ENCODE data around the gene LSAMP. TPM values are rescaled to one million over a fixed set of nuclear protein-coding genes. Genes with fewer than 3 reads are reported as not detected.

The LSAMP gene
- total RNA-seq, 1 donor from 2014 or later, result 16.4 TPM

DNA sequence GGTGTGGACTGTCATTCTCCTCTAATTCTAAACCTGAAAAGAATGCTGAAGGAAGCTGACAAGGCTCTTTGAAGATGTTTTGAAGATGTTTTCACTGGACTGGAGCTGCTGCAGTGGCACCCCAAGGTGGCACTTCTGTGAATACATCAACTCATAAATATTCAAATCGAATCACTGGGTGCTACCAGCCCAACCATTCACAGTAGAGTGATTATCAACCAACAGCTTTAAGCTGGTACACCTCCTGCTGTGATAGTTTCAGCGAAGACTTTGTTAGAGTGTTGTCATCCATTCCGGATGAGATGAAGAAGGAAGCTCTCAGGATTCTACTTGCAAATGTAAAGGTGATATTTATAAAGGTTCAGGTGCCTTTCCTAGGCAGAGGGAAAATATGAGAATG, 106.6 kb downstream of the LSAMP start:
- no peak overlapping the region for H3K4me3 Mint-ChIP-seq (ENCODE audit: unreplicated experiment)
- no peak for TF ChIP-seq CTCF (IDR thresholded peaks at IDR 0.05; ENCODE audit: insufficient read depth, low read depth, low read length)
- no peak for TF ChIP-seq EZH2 (IDR thresholded peaks at IDR 0.05; ENCODE audit: insufficient read depth, low read length)
- DNase-seq (ENCODE audit: low read depth), result no peak
- H3K36me3 ChIP-seq (ENCODE audit: insufficient read depth, low read length), result no peaks in the 10 kb centered on the region
- no peak overlapping the region for H2AFZ ChIP-seq (ENCODE audit: low read depth, low read length)
- H3K9me3 ChIP-seq (ENCODE audit: insufficient read depth, low read depth, low read length), result no peaks in the 10 kb centered on the region
- H3K4me1 ChIP-seq (ENCODE audit: insufficient read depth, low read length), result no peaks in the 10 kb centered on the region
- no peaks in the 10 kb centered on the region for H3K36me3 Mint-ChIP-seq (ENCODE audit: low read depth, unreplicated experiment)
- no peak overlapping the region for H3K9ac ChIP-seq (ENCODE audit: low read length)
- H3K4me1 Mint-ChIP-seq (ENCODE audit: low read depth, unreplicated experiment), result peaks cover 13% of the 10 kb centered on the region
- H3K27ac Mint-ChIP-seq (ENCODE audit: unreplicated experiment), result no peak overlapping the region
- H3K4me2 ChIP-seq (ENCODE audit: low read length), result no peak overlapping the region
- no peaks in the 10 kb centered on the region for H3K9me3 Mint-ChIP-seq (ENCODE audit: unreplicated experiment)
- no peak for FAIRE-seq
- no peak overlapping the region for H3K4me3 ChIP-seq (ENCODE audit: insufficient read depth, low read depth, low read length)
- H3K27ac ChIP-seq (ENCODE audit: low read depth, low read length), result no peak overlapping the region
- no peaks in the 10 kb centered on the region for H3K27me3 Mint-ChIP-seq (ENCODE audit: low read depth, unreplicated experiment)
- H3K27me3 ChIP-seq (ENCODE audit: insufficient read depth, low read length), result no peaks in the 10 kb centered on the region
- H3K79me2 ChIP-seq (ENCODE audit: insufficient read depth, low read length), result no peaks in the 10 kb centered on the region
- H4K20me1 ChIP-seq (ENCODE audit: insufficient read depth, low read length), result no peaks in the 10 kb centered on the region

DNA sequence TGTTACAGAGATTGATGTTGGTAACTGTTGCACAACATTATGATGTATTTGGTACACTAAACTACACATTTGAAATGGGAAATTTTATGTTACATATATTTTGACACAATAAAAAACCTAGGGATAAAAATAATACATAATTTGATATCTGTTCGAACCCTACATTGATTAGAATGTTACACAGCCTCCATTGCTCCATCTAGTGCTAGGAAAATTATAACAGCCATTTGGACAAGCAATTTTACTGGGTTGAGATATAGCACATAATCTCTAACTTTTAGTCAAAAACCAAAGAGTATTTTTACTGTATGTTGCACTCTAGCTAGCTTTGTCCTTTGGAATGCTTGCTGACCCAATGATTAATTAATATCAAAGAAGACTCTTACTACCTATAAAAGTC, 108.1 kb downstream of the LSAMP start:
- Histone ChIP-seq H3K27ac (ENCODE audit: low read depth, low read length) (no peak overlapping the region), H2AFZ (ENCODE audit: low read depth, low read length) (no peak overlapping the region), H3K79me2 (ENCODE audit: insufficient read depth, low read length) (no peaks in the 10 kb centered on the region), H3K4me1 (ENCODE audit: insufficient read depth, low read length) (no peaks in the 10 kb centered on the region), H3K9me3 (ENCODE audit: insufficient read depth, low read depth, low read length) (no peaks in the 10 kb centered on the region), H3K4me2 (ENCODE audit: low read length) (no peak overlapping the region), H3K9ac (ENCODE audit: low read length) (no peak overlapping the region), H4K20me1 (ENCODE audit: insufficient read depth, low read length) (no peaks in the 10 kb centered on the region), H3K27me3 (ENCODE audit: insufficient read depth, low read length) (no peaks in the 10 kb centered on the region), H3K4me3 (ENCODE audit: insufficient read depth, low read depth, low read length) (no peak overlapping the region), H3K36me3 (ENCODE audit: insufficient read depth, low read length) (no peaks in the 10 kb centered on the region)
- no peaks in the 10 kb centered on the region for H3K27me3 Mint-ChIP-seq (ENCODE audit: low read depth, unreplicated experiment)
- H3K27ac Mint-ChIP-seq (ENCODE audit: unreplicated experiment), result no peak overlapping the region
- FAIRE-seq, result no peak
- no peak for TF ChIP-seq EZH2 (IDR thresholded peaks at IDR 0.05; ENCODE audit: insufficient read depth, low read length)
- TF ChIP-seq CTCF (IDR thresholded peaks at IDR 0.05; ENCODE audit: insufficient read depth, low read depth, low read length), result peak; percentile 11
- H3K9me3 Mint-ChIP-seq (ENCODE audit: unreplicated experiment), result no peaks in the 10 kb centered on the region
- peaks cover 13% of the 10 kb centered on the region for H3K4me1 Mint-ChIP-seq (ENCODE audit: low read depth, unreplicated experiment)
- H3K4me3 Mint-ChIP-seq (ENCODE audit: unreplicated experiment), result no peak overlapping the region
- H3K36me3 Mint-ChIP-seq (ENCODE audit: low read depth, unreplicated experiment), result no peaks in the 10 kb centered on the region
- no peak for DNase-seq (ENCODE audit: low read depth)

DNA sequence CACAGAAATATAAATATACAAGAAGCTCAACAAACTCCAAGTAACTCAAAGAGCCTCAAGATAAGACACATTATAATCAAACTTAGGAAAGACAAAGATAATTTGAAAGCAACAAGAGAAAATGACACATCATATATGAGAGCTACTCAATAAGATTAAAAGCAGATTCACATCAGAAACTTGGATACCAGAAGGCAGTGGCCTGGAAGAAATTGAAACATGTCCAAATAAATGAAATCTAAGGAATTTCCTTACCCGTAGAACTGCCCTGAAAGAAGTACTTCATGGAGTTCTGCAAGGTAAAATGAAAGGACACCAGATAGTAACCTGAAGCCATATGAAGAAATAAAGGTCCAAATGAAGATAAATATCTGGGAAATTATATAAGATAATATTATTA, 113.9 kb downstream of the LSAMP start:
- Histone ChIP-seq H3K79me2 (ENCODE audit: insufficient read depth, low read length) (no peaks in the 10 kb centered on the region), H3K4me3 (ENCODE audit: insufficient read depth, low read depth, low read length) (no peak overlapping the region), H3K9me3 (ENCODE audit: insufficient read depth, low read depth, low read length) (no peaks in the 10 kb centered on the region), H3K4me2 (ENCODE audit: low read length) (no peak overlapping the region), H4K20me1 (ENCODE audit: insufficient read depth, low read length) (no peaks in the 10 kb centered on the region), H3K4me1 (ENCODE audit: insufficient read depth, low read length) (no peaks in the 10 kb centered on the region), H3K27ac (ENCODE audit: low read depth, low read length) (no peak overlapping the region), H3K9ac (ENCODE audit: low read length) (no peak overlapping the region), H3K36me3 (ENCODE audit: insufficient read depth, low read length) (no peaks in the 10 kb centered on the region), H3K27me3 (ENCODE audit: insufficient read depth, low read length) (no peaks in the 10 kb centered on the region), H2AFZ (ENCODE audit: low read depth, low read length) (no peak overlapping the region)
- no peak overlapping the region for H3K27ac Mint-ChIP-seq (ENCODE audit: unreplicated experiment)
- FAIRE-seq (no peak), DNase-seq (ENCODE audit: low read depth) (peak; percentile 31)
- H3K4me1 Mint-ChIP-seq (ENCODE audit: low read depth, unreplicated experiment), result no peaks in the 10 kb centered on the region
- no peaks in the 10 kb centered on the region for H3K27me3 Mint-ChIP-seq (ENCODE audit: low read depth, unreplicated experiment)
- TF ChIP-seq CTCF (IDR thresholded peaks at IDR 0.05; ENCODE audit: insufficient read depth, low read depth, low read length) (no peak), EZH2 (IDR thresholded peaks at IDR 0.05; ENCODE audit: insufficient read depth, low read length) (no peak)
- no peaks in the 10 kb centered on the region for H3K9me3 Mint-ChIP-seq (ENCODE audit: unreplicated experiment)
- no peaks in the 10 kb centered on the region for H3K36me3 Mint-ChIP-seq (ENCODE audit: low read depth, unreplicated experiment)
- no peak overlapping the region for H3K4me3 Mint-ChIP-seq (ENCODE audit: unreplicated experiment)

All from astrocyte (in vitro differentiated cells and primary cell).